Astrocyte (in vitro differentiated cells and primary cell): ENCODE measurements around the gene METTL15.

Experiments
- EZH2 ChIP-seq: IDR thresholded peaks from 2 replicates; pipeline ENCODE4 v1.6.1; 2012; ENCODE audit warnings: mild to moderate bottlenecking, low read length, inconsistent platforms; ENCODE audit not compliant: insufficient read depth
- TF ChIP-seq, protein P1 (sequence below): IDR thresholded peaks from 2 replicates; pipeline ENCODE4 v1.5.1; 2011; ENCODE audit warnings: low read depth, mild to moderate bottlenecking, inconsistent platforms, low read length, moderate library complexity; ENCODE audit not compliant: insufficient read depth

DNA sequence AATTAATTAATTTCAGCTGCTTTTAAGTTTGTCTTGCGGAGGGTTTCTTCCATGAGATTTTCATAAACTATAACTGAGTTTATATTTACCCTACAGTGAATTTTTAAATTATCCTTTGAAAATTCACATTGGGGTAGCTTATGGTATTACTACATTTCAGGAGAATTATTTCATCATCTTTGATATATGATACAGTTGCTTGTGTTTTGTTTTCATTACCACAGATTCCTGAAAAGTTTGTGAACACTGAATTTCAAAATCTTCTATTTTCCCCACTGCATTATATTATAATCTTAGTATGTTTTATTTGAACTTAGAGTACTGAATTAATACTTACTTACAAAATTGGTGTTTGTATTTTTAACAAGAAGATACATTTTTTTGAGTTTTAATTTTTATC, 24.4 kb downstream of the METTL15 start:
- TF ChIP-seq, protein P1, sequence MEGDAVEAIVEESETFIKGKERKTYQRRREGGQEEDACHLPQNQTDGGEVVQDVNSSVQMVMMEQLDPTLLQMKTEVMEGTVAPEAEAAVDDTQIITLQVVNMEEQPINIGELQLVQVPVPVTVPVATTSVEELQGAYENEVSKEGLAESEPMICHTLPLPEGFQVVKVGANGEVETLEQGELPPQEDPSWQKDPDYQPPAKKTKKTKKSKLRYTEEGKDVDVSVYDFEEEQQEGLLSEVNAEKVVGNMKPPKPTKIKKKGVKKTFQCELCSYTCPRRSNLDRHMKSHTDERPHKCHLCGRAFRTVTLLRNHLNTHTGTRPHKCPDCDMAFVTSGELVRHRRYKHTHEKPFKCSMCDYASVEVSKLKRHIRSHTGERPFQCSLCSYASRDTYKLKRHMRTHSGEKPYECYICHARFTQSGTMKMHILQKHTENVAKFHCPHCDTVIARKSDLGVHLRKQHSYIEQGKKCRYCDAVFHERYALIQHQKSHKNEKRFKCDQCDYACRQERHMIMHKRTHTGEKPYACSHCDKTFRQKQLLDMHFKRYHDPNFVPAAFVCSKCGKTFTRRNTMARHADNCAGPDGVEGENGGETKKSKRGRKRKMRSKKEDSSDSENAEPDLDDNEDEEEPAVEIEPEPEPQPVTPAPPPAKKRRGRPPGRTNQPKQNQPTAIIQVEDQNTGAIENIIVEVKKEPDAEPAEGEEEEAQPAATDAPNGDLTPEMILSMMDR = no peak
- no peak for TF ChIP-seq EZH2
